Esophagus muscularis mucosa (tissue), 3 donors: ENCODE results near the gene MAP7.

Source experiments
- CTCF ChIP-seq, 3 experiments: fragments of 200-600 bp in 2 of 3; fragments of 450-650 bp in 1 of 3; sonication (generic) in 2 of 3; IDR thresholded peaks; one replicate each; pipeline ENCODE4 v1.5.1; 2017 to 2019; ENCODE audit warnings: antibody characterized with exemption in 3 of 3, mild to moderate bottlenecking in 2 of 3, moderate library complexity in 1 of 3
- POLR2A ChIP-seq: fragments of 450-650 bp; IDR thresholded peaks from one replicate; pipeline ENCODE4 v1.6.1; 2017; ENCODE audit warnings: antibody characterized with exemption, moderate library complexity, mild to moderate bottlenecking, low read depth

- no peak for TF ChIP-seq CTCF (IDR thresholded peaks at IDR 0.05)
- TF ChIP-seq POLR2A, result no peak
These were observed 212.6 kb downstream of the MAP7 start for GRCh38 chr6:136337606-136338005.
